Right atrium auricular region (tissue), 2 donors: ENCODE results near the gene PRKAR2B. TPM values are rescaled to one million over a fixed set of nuclear protein-coding genes. Genes with fewer than 3 reads are reported as not detected.

ENCODE experiments used
- DNase-seq: peaks from one replicate; pipeline ENCODE4 v3.0.0-alpha.2; 2019; ENCODE audit warnings: low spot score
- H3K27ac ChIP-seq, 2 donors: fragments of 200-600 bp; sonication (generic); 1 replicate in 1 of 2; 2 replicates in 1 of 2; pipeline ENCODE4 v1.5.1; 2016 to 2019
- H3K27me3 ChIP-seq, 2 donors: fragments of 200-600 bp; sonication (generic); one replicate each; pipeline versions ENCODE4 v1.5.1 to v1.6.0; 2017 to 2019
- H3K36me3 ChIP-seq: fragments of 200-600 bp; sonication (generic); one replicate; pipeline ENCODE4 v1.5.1; 2016
- H3K4me1 ChIP-seq, 2 donors: fragments of 200-600 bp; sonication (generic); one replicate each; pipeline versions ENCODE4 v1.5.1 to v1.6.0; 2017 to 2019
- H3K4me3 ChIP-seq, 2 donors: fragments of 200-600 bp; sonication (generic); 1 replicate in 1 of 2; 2 replicates in 1 of 2; pipeline ENCODE4 v1.5.1; 2017 to 2019; ENCODE audit warnings: mild to moderate bottlenecking in 1 of 2, moderate library complexity in 1 of 2
- H3K9me3 ChIP-seq, 2 donors: fragments of 200-600 bp; sonication (generic); one replicate each; pipeline ENCODE4 v1.5.1; 2019
- CTCF ChIP-seq, 2 donors: fragments of 200-600 bp; sonication (generic); IDR thresholded peaks; one replicate each; pipeline ENCODE4 v1.5.1; 2019; ENCODE audit warnings: antibody characterized with exemption in 2 of 2
- total RNA-seq, 2 donors: library from RNA; depleted of rRNA; stranded (reverse); fragments of >200 nt; gene quantifications; one replicate each; pipeline ENCODE4 v1.1.0, GENCODE V29; 2016

PRKAR2B gene
- total RNA-seq, 2 donors from 2014 or later, result 30.1 to 30.4 TPM

DNA sequence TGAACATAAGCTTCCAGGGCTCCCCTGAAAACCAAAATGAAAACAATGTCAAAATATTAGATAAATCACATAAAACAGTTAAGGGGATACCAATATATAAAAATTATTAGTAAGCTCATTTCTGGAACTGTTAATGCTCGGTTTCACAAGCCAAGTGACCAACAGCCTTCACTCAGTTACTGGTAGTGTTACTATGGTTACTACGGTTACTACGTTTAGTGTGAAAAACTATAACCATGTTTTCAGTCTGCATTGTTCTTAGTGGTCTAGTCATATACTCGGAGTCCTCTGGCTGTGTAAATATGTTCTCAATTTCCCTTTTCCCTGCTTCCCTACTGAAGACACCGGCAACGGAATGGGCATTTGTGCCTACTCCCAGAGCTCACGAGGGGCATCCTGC, 159.1 kb downstream of the PRKAR2B start:
- TF ChIP-seq CTCF (IDR thresholded peaks at IDR 0.05), result no peak
- H3K4me3 ChIP-seq, result no peak overlapping the region
- H3K9me3 ChIP-seq, result no peaks in the 10 kb centered on the region
- no peaks in the 10 kb centered on the region for H3K27me3 ChIP-seq
- no peak overlapping the region for H3K27ac ChIP-seq
- no peak for DNase-seq
- H3K36me3 ChIP-seq, result peaks cover 55% of the 10 kb centered on the region
- H3K4me1 ChIP-seq, result peaks cover 0 to 16% of the 10 kb centered on the region in 2 donors

DNA sequence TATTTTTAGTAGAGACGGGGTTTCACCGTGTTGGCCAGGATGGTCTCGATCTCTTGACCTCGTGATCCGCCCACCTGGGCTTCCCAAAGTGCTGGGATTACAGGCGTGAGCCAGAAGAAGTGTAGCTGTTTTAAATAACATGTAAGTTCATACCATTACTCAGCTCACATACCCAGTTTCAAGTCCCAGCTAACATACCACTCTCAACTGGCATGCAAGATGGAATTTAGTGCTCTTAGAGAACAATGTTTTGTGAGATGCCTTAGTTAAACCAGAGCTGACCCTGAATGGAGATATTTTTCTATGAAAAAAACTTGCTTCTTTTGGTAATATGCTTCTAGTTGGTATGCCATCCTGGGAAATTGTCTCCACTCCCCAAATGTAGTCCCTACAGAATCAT, 161.6 kb downstream of the PRKAR2B start:
- TF ChIP-seq CTCF (IDR thresholded peaks at IDR 0.05), result no peak
- Histone ChIP-seq H3K36me3 (peaks cover 46% of the 10 kb centered on the region), H3K4me1 (peaks cover 0 to 22% of the 10 kb centered on the region in 2 donors), H3K27ac (peak overlapping the region in 1 of 2 donors; percentile 82), H3K9me3 (no peaks in the 10 kb centered on the region), H3K27me3 (no peaks in the 10 kb centered on the region), H3K4me3 (no peak overlapping the region)
- no peak for DNase-seq

- no peak for TF ChIP-seq CTCF (IDR thresholded peaks at IDR 0.05)
- no peak overlapping the region for H3K4me3 ChIP-seq
- no peaks in the 10 kb centered on the region for H3K9me3 ChIP-seq
- H3K36me3 ChIP-seq, result peaks cover 41% of the 10 kb centered on the region
- peak overlapping the region in 1 of 2 donors; percentile 82 for H3K27ac ChIP-seq
- H3K4me1 ChIP-seq, result peaks cover 0 to 22% of the 10 kb centered on the region in 2 donors
- DNase-seq, result no peak
- H3K27me3 ChIP-seq, result no peaks in the 10 kb centered on the region
These were observed 162.2 kb downstream of the PRKAR2B start for GRCh38 chr7:107206706-107207105.

GRCh38 chr7:107207459-107207858, 163.0 kb downstream of the PRKAR2B start:
- peak overlapping the region; percentile 66 to 82 for H3K27ac ChIP-seq
- peaks cover 33% of the 10 kb centered on the region for H3K36me3 ChIP-seq
- no peaks in the 10 kb centered on the region for H3K9me3 ChIP-seq

DNA sequence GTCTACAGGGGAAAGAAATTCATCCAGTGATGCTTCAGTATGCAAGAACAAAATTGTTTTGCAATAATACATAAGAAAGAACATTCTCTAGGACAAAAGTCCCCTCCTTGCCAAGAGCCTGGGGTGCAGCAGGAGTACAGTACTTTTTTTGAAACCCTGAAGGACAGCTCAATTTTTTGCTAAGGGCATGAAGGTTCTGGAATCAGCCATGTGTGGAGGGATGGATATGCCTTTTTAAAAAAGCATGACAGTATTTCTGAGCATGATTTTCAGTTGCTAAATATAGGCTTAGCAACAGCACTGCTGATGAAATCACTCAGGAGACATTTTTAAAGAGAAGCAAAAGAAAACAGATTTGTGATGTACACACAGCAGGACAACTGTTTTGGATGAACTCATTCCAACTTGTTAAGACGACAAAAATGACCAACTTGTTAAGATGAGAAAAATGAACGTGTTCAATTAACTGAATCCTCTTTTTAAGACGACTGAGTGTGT, 163.6 kb downstream of the PRKAR2B start:
- no peak overlapping the region for H3K4me3 ChIP-seq
- no peaks in the 10 kb centered on the region for H3K9me3 ChIP-seq
- DNase-seq, result no peak
- no peak for TF ChIP-seq CTCF (IDR thresholded peaks at IDR 0.05)
- H3K4me1 ChIP-seq, result peaks cover 0 to 24% of the 10 kb centered on the region in 2 donors
- peaks cover 32% of the 10 kb centered on the region for H3K36me3 ChIP-seq
- H3K27ac ChIP-seq, result peak overlapping the region; percentile 66 to 82
- H3K27me3 ChIP-seq, result no peaks in the 10 kb centered on the region

More at GRCh38 chr7:107207459-107207858, 163.0 kb downstream of the PRKAR2B start:
- DNase-seq, result no peak
- TF ChIP-seq CTCF (IDR thresholded peaks at IDR 0.05), result no peak
- no peak overlapping the region for H3K4me3 ChIP-seq
- peaks cover 0 to 22% of the 10 kb centered on the region in 2 donors for H3K4me1 ChIP-seq
- H3K27me3 ChIP-seq, result no peaks in the 10 kb centered on the region

- H3K36me3 ChIP-seq, result peaks cover 31% of the 10 kb centered on the region
- no peaks in the 10 kb centered on the region for H3K9me3 ChIP-seq
- no peak overlapping the region for H3K4me3 ChIP-seq
- no peak for TF ChIP-seq CTCF (IDR thresholded peaks at IDR 0.05)
- H3K27me3 ChIP-seq, result no peaks in the 10 kb centered on the region
- H3K27ac ChIP-seq, result peak overlapping the region; percentile 66 to 82
- no peak for DNase-seq
- H3K4me1 ChIP-seq, result peaks cover 0 to 29% of the 10 kb centered on the region in 2 donors
These were observed 164.1 kb downstream of the PRKAR2B start for GRCh38 chr7:107208563-107208962.
